Measurements from ENCODE around the gene GPATCH2.

GPATCH2 gene

DNA sequence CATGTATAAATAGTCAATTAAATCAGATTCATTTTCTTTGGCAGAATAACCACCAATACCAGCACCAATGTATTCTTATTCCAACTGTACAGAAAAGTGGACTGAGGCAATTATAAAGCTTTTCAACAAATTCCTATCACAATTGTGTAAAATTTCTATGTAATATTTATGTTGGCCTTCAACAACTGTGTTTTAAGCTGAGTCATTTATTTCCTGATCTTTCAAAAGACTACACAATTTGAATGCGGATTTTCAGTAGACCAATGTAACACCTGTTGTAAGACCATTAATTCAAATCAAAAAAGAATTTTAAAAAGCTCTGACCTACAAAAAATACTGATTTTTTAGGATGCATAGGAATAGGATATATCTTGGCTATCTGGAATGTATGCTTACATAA lies 25.5 kb downstream of the GPATCH2 start:
- Histone ChIP-seq H3K79me2 (ENCODE audit: low read length) (no peaks in the 10 kb centered on the region), H3K9ac (ENCODE audit: low read length) (no peak overlapping the region), H3K27ac (ENCODE audit: low read length) (no peak overlapping the region), H4K20me1 (ENCODE audit: insufficient read depth, low read length) (no peaks in the 10 kb centered on the region), H3K9me3 (ENCODE audit: insufficient read depth, low read length) (no peaks in the 10 kb centered on the region), H3K4me3 (ENCODE audit: low read length) (no peak overlapping the region), H2AFZ (ENCODE audit: low read depth, low read length) (no peak overlapping the region), H3K36me3 (replicated peaks; ENCODE audit: low read depth, low read length) (peaks cover 14% of the 10 kb centered on the region), H3K27me3 (ENCODE audit: low read depth, low read length) (no peaks in the 10 kb centered on the region), H3K4me1 (ENCODE audit: low read length) (peaks cover 4% of the 10 kb centered on the region), H3K4me2 (ENCODE audit: low read length) (no peak overlapping the region)
- TF ChIP-seq, protein P1, sequence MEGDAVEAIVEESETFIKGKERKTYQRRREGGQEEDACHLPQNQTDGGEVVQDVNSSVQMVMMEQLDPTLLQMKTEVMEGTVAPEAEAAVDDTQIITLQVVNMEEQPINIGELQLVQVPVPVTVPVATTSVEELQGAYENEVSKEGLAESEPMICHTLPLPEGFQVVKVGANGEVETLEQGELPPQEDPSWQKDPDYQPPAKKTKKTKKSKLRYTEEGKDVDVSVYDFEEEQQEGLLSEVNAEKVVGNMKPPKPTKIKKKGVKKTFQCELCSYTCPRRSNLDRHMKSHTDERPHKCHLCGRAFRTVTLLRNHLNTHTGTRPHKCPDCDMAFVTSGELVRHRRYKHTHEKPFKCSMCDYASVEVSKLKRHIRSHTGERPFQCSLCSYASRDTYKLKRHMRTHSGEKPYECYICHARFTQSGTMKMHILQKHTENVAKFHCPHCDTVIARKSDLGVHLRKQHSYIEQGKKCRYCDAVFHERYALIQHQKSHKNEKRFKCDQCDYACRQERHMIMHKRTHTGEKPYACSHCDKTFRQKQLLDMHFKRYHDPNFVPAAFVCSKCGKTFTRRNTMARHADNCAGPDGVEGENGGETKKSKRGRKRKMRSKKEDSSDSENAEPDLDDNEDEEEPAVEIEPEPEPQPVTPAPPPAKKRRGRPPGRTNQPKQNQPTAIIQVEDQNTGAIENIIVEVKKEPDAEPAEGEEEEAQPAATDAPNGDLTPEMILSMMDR (IDR thresholded peaks at IDR 0.05; ENCODE audit: low read depth, low read length) = no peak
- TF ChIP-seq EZH2phosphoT487 (IDR thresholded peaks at IDR 0.05; ENCODE audit: low read depth) = no peak

DNA sequence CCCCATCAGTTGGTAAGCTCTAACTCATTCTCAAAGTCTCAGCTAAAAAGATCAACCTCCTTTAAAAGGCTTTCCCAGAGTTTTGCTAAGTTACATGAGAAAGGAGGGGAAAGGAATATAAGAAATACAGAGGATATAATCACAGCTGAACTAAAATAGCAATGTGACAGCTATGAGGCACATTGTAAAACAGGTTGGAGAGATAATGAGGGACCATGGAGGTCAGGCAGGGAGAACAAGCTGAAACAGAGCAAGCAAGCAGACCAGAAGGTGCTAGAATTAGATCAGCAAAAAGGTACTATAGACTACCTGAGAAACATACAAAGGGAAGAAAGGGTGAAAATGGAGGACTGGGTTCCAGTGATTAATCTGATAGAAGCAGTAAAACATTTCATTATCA lies 28.5 kb downstream of the GPATCH2 start:
- no peaks in the 10 kb centered on the region for H4K20me1 ChIP-seq (ENCODE audit: insufficient read depth, low read length)
- no peaks in the 10 kb centered on the region for H3K79me2 ChIP-seq (ENCODE audit: low read length)
- H3K9me3 ChIP-seq (ENCODE audit: insufficient read depth, low read length) = no peaks in the 10 kb centered on the region
- no peak overlapping the region for H3K4me3 ChIP-seq (ENCODE audit: low read length)
- no peak overlapping the region for H2AFZ ChIP-seq (ENCODE audit: low read depth, low read length)
- TF ChIP-seq, protein P1 (IDR thresholded peaks at IDR 0.05; ENCODE audit: low read depth, low read length) = no peak
- TF ChIP-seq EZH2phosphoT487 (IDR thresholded peaks at IDR 0.05; ENCODE audit: low read depth) = no peak
- no peaks in the 10 kb centered on the region for H3K27me3 ChIP-seq (ENCODE audit: low read depth, low read length)
- H3K9ac ChIP-seq (ENCODE audit: low read length) = no peak overlapping the region
- no peak overlapping the region for H3K27ac ChIP-seq (ENCODE audit: low read length)
- no peak overlapping the region for H3K4me2 ChIP-seq (ENCODE audit: low read length)
- H3K36me3 ChIP-seq (replicated peaks; ENCODE audit: low read depth, low read length) = peaks cover 7% of the 10 kb centered on the region
- H3K4me1 ChIP-seq (ENCODE audit: low read length) = peaks cover 11% of the 10 kb centered on the region

DNA sequence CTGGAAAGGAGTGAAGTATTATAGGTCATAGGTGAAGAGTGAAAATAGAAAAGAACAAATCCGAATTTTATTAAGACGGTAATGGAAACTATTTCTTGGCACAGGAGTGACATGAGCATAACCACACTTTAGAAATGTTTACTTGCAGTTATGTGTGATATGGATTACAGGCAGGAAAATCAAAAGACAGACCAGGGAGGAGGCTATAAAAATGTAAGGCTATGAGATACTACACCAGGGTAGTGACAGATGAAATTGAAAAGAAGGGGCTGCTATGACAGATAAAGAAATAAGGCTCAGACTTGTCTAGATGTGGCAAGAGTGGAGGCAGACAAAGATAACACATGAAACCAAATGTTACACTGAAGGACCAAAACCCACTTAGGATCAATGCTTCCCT lies 31.7 kb downstream of the GPATCH2 start:
- H3K4me1 ChIP-seq (ENCODE audit: low read length) = peaks cover 11% of the 10 kb centered on the region
- H3K9ac ChIP-seq (ENCODE audit: low read length) = no peak overlapping the region
- no peak overlapping the region for H2AFZ ChIP-seq (ENCODE audit: low read depth, low read length)
- no peak overlapping the region for H3K4me2 ChIP-seq (ENCODE audit: low read length)
- no peaks in the 10 kb centered on the region for H3K79me2 ChIP-seq (ENCODE audit: low read length)
- H3K4me3 ChIP-seq (ENCODE audit: low read length) = no peak overlapping the region
- H3K27me3 ChIP-seq (ENCODE audit: low read depth, low read length) = no peaks in the 10 kb centered on the region
- no peak overlapping the region for H3K27ac ChIP-seq (ENCODE audit: low read length)
- H4K20me1 ChIP-seq (ENCODE audit: insufficient read depth, low read length) = no peaks in the 10 kb centered on the region
- H3K36me3 ChIP-seq (replicated peaks; ENCODE audit: low read depth, low read length) = peaks cover 4% of the 10 kb centered on the region
- H3K9me3 ChIP-seq (ENCODE audit: insufficient read depth, low read length) = no peaks in the 10 kb centered on the region
- no peak for TF ChIP-seq EZH2phosphoT487 (IDR thresholded peaks at IDR 0.05; ENCODE audit: low read depth)
- TF ChIP-seq, protein P1 (IDR thresholded peaks at IDR 0.05; ENCODE audit: low read depth, low read length) = no peak

DNA sequence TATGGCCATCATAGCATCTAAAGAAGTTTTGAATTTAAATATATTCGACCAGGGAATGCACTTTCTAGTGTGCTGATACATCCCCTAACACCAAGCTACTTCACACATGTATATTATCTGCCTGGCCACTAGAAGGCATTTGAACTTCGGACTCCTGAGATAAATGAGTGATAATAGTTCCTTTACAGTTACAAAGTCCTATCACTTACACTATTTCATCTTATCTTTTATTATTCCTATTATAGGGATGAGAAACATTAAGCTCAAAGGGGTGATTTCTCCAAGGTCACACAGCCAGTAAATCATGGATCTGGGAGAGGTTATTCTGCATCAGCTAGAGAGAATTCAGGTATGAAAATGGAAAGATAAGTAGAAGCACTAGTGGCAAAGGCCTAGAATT lies 40.3 kb downstream of the GPATCH2 start:
- Histone ChIP-seq H3K9me3 (ENCODE audit: insufficient read depth, low read length) (no peaks in the 10 kb centered on the region), H3K27me3 (ENCODE audit: low read depth, low read length) (no peaks in the 10 kb centered on the region), H3K79me2 (ENCODE audit: low read length) (no peaks in the 10 kb centered on the region), H3K27ac (ENCODE audit: low read length) (no peak overlapping the region), H3K36me3 (replicated peaks; ENCODE audit: low read depth, low read length) (no peaks in the 10 kb centered on the region), H3K4me1 (ENCODE audit: low read length) (no peaks in the 10 kb centered on the region), H2AFZ (ENCODE audit: low read depth, low read length) (no peak overlapping the region), H4K20me1 (ENCODE audit: insufficient read depth, low read length) (no peaks in the 10 kb centered on the region), H3K9ac (ENCODE audit: low read length) (no peak overlapping the region), H3K4me3 (ENCODE audit: low read length) (no peak overlapping the region), H3K4me2 (ENCODE audit: low read length) (no peak overlapping the region)
- TF ChIP-seq, protein P1 (IDR thresholded peaks at IDR 0.05; ENCODE audit: low read depth, low read length) = no peak; the same call in 1 of the 2 replicates
- no peak for TF ChIP-seq EZH2phosphoT487 (IDR thresholded peaks at IDR 0.05; ENCODE audit: low read depth)

Measured in OCI-LY3 (cell line).